Left lung (tissue), 10 donors: ENCODE data around the gene MAPK11. TPM values are rescaled to one million over a fixed set of nuclear protein-coding genes. Genes with fewer than 3 reads are reported as not detected.

Experiments
- ATAC-seq: fragments of 200-7000 bp; cut with Tn5 transposase; one replicate; pipeline ENCODE4 v1.9.1; 2020; ENCODE audit warnings: moderate library complexity
- DNase-seq, 4 donors: peaks; one replicate each; pipeline ENCODE4 v3.0.0-alpha.2; 2013 to 2020
- H3K27ac ChIP-seq, 2 donors: fragments of 200-600 bp; sonication (generic) in 1 of 2; one replicate each; pipeline versions ENCODE4 v1.5.0 to v1.8.0; 2020 to 2021
- H3K27me3 ChIP-seq, 2 donors: fragments of 200-600 bp; sonication (generic) in 1 of 2; one replicate each; pipeline versions ENCODE4 v1.5.0 to v1.8.0; 2020 to 2021
- H3K36me3 ChIP-seq, 2 donors: fragments of 200-600 bp; sonication (generic) in 1 of 2; one replicate each; pipeline versions ENCODE4 v1.5.0 to v1.8.0; 2020 to 2021
- H3K4me1 ChIP-seq, 2 donors: fragments of 200-600 bp; one replicate each; pipeline ENCODE4 v1.8.0; 2021
- H3K4me3 ChIP-seq, 2 donors: fragments of 200-600 bp; sonication (generic) in 1 of 2; one replicate each; pipeline versions ENCODE4 v1.5.0 to v1.8.0; 2020 to 2021; ENCODE audit warnings: mild to moderate bottlenecking in 1 of 2
- H3K9me3 ChIP-seq, 2 donors: fragments of 200-600 bp; sonication (generic) in 1 of 2; one replicate each; pipeline versions ENCODE4 v1.5.0 to v1.8.0; 2020 to 2021
- CTCF ChIP-seq, 2 donors: fragments of 200-600 bp; sonication (generic) in 1 of 2; IDR thresholded peaks; one replicate each; pipeline versions ENCODE4 v1.5.0 to v1.8.0; 2021; ENCODE audit warnings: antibody characterized with exemption in 2 of 2
- intact Hi-C, 2 donors: fragments of 100-400 bp; cut with DNase I; formaldehyde crosslinking; loops; one replicate each; pipeline versions ENCODE4 v1.11.2 to v1.14.2; 2022
- polyA plus RNA-seq, 6 donors: library from polyadenylated mRNA; unstranded; fragments of 120-200 nt; gene quantifications; one replicate each; pipeline ENCODE4 v1.2.1, GENCODE V29; 2013; ENCODE audit not compliant: insufficient read length in 6 of 6
- total RNA-seq, 2 donors: library from RNA; stranded (reverse); fragmentation: NEBNext Ultra II Directional; extraction: Animal tissue kit (Norgen Biotek cat#: 25700); gene quantifications; one replicate each; pipeline ENCODE4 v1.2.1, GENCODE V29; 2021
- donor health status: DM: no; HTN: yes; CAD: no.
- donor health status: DM: no; HTN: no; CAD: no.

Gene MAPK11
- total and polyA plus RNA-seq, 8 donors = 10.3 to 21.5 (median 14.7) TPM

GRCh38 chr22:50257451-50258360 is 12.5 kb downstream of the MAPK11 start:
- DNase-seq = no peak
- intact Hi-C loops = loop anchor here in 1 of 2 donors (5.0 kb wide), 1 partner anchor 80 kb away; no protein-coding TSS in a partner anchor
- Histone ChIP-seq H3K27ac (no peak overlapping the region), H3K4me3 (no peak overlapping the region), H3K4me1 (peaks cover 0 to 25% of the 10 kb centered on the region in 2 donors), H3K9me3 (no peaks in the 10 kb centered on the region), H3K27me3 (peaks cover 0 to 41% of the 10 kb centered on the region in 2 donors), H3K36me3 (no peaks in the 10 kb centered on the region)
- no peak for TF ChIP-seq CTCF (IDR thresholded peaks at IDR 0.05)
- no peak for ATAC-seq

GRCh38 chr22:50257041-50257440 is 13.1 kb downstream of the MAPK11 start:
- no peak for TF ChIP-seq CTCF (IDR thresholded peaks at IDR 0.05)
- peaks cover 0 to 34% of the 10 kb centered on the region in 2 donors for H3K27me3 ChIP-seq
- ATAC-seq (no peak), DNase-seq (no peak)
- H3K4me1 ChIP-seq = peaks cover 0 to 21% of the 10 kb centered on the region in 2 donors
- H3K9me3 ChIP-seq = no peaks in the 10 kb centered on the region
- H3K36me3 ChIP-seq = no peaks in the 10 kb centered on the region
- intact Hi-C loops = loop anchor here in 1 of 2 donors (5.0 kb wide), 1 partner anchor 80 kb away; no protein-coding TSS in a partner anchor
- H3K4me3 ChIP-seq = no peak overlapping the region
- no peak overlapping the region for H3K27ac ChIP-seq

- H3K36me3 ChIP-seq = no peaks in the 10 kb centered on the region
- intact Hi-C loops = loop anchor here in 1 of 2 donors (5.0 kb wide), 1 partner anchor 81 kb away; no protein-coding TSS in a partner anchor
Observed at GRCh38 chr22:50256258-50256862, 13.8 kb downstream of the MAPK11 start.

GRCh38 chr22:50255607-50256006 is 14.6 kb downstream of the MAPK11 start:
- Histone ChIP-seq H3K36me3 (no peaks in the 10 kb centered on the region), H3K27ac (no peak overlapping the region), H3K4me1 (peaks cover 0 to 19% of the 10 kb centered on the region in 2 donors), H3K9me3 (no peaks in the 10 kb centered on the region), H3K4me3 (no peak overlapping the region), H3K27me3 (peaks cover 0 to 20% of the 10 kb centered on the region in 2 donors)
- DNase-seq (no peak), ATAC-seq (no peak)
- intact Hi-C loops = loop anchor here in 1 of 2 donors (5.0 kb wide), 1 partner anchor 82 kb away; no protein-coding TSS in a partner anchor
- TF ChIP-seq CTCF (IDR thresholded peaks at IDR 0.05) = no peak

More at GRCh38 chr22:50256258-50256862, 13.8 kb downstream of the MAPK11 start:
- no peak for DNase-seq
- TF ChIP-seq CTCF (IDR thresholded peaks at IDR 0.05) = no peak
- H3K27ac ChIP-seq = no peak overlapping the region
- no peaks in the 10 kb centered on the region for H3K9me3 ChIP-seq
- no peak overlapping the region for H3K4me3 ChIP-seq
- ATAC-seq = no peak
- H3K4me1 ChIP-seq = peaks cover 0 to 21% of the 10 kb centered on the region in 2 donors
- H3K27me3 ChIP-seq = peaks cover 0 to 27% of the 10 kb centered on the region in 2 donors

GRCh38 chr22:50255099-50255498 is 15.1 kb downstream of the MAPK11 start:
- intact Hi-C loops = loop anchor here in 1 of 2 donors (5.0 kb wide), 1 partner anchor 82 kb away; no protein-coding TSS in a partner anchor
- Histone ChIP-seq H3K27ac (no peak overlapping the region), H3K36me3 (no peaks in the 10 kb centered on the region), H3K4me1 (peaks cover 4 to 20% of the 10 kb centered on the region in 2 donors), H3K4me3 (no peak overlapping the region), H3K27me3 (peaks cover 0 to 15% of the 10 kb centered on the region in 2 donors), H3K9me3 (no peaks in the 10 kb centered on the region)
- ATAC-seq (no peak), DNase-seq (no peak)
- TF ChIP-seq CTCF (IDR thresholded peaks at IDR 0.05) = no peak
